Neural cell (in vitro differentiated cells): ENCODE results near the gene FABP1. TPM values are rescaled to one million over a fixed set of nuclear protein-coding genes. Genes with fewer than 3 reads are reported as not detected.

Source experiments
- H2AFZ ChIP-seq: fragments of 200-600, 300-800 bp; sonication (generic), shearing (Covaris generic); 2 replicates; pipeline ENCODE4 v1.6.0; 2014; ENCODE audit warnings: low read depth, mild to moderate bottlenecking, antibody characterized with exemption, low read length, moderate library complexity
- H3F3A ChIP-seq: fragments of 200-600 bp; shearing (Covaris generic); 2 replicates; pipeline ENCODE4 v1.6.1; 2016; ENCODE audit warnings: mild to moderate bottlenecking, moderate library complexity, mixed read lengths, antibody characterized with exemption, low read length; ENCODE audit not compliant: insufficient read depth, poor library complexity, severe bottlenecking
- H3K27ac ChIP-seq: fragments of 200-600, 300-800 bp; sonication (generic), shearing (Covaris generic); 2 replicates; pipeline ENCODE4 v1.5.1; 2014; ENCODE audit warnings: mild to moderate bottlenecking, low read length, moderate library complexity
- H3K27me3 ChIP-seq: fragments of 300-800, 200-600 bp; sonication (generic), shearing (Covaris generic); 2 replicates; pipeline ENCODE4 v1.6.0; 2014; ENCODE audit warnings: mild to moderate bottlenecking, low read depth, low read length, moderate library complexity; ENCODE audit not compliant: insufficient read depth
- H3K36me3 ChIP-seq: fragments of 300-800, 200-600 bp; sonication (generic), shearing (Covaris generic); 2 replicates; pipeline ENCODE4 v1.5.1; 2014; ENCODE audit warnings: mild to moderate bottlenecking, antibody characterized with exemption, low read length, moderate library complexity; ENCODE audit not compliant: insufficient read depth
- H3K4me2 ChIP-seq: fragments of 300-800, 200-600 bp; sonication (generic), shearing (Covaris generic); 2 replicates; pipeline ENCODE4 v1.6.0; 2014; ENCODE audit warnings: mild to moderate bottlenecking, low read length
- H3K4me3 ChIP-seq: fragments of 300-800, 200-600 bp; sonication (generic), shearing (Covaris generic); 2 replicates; pipeline ENCODE4 v1.5.1; 2014; ENCODE audit warnings: mild to moderate bottlenecking, low read length, moderate library complexity
- H3K79me2 ChIP-seq: fragments of 200-600 bp; shearing (Covaris generic); replicated peaks from 2 replicates; pipeline ENCODE4 v1.6.0; 2014; ENCODE audit warnings: mild to moderate bottlenecking, low read length, moderate library complexity; ENCODE audit not compliant: insufficient read depth
- H3K9ac ChIP-seq: fragments of 300-800, 200-600 bp; sonication (generic), shearing (Covaris generic); 2 replicates; pipeline ENCODE4 v1.6.1; 2016; ENCODE audit warnings: mild to moderate bottlenecking, low read length, mixed read lengths
- H3K9me2 ChIP-seq: fragments of 200-600 bp; shearing (Covaris generic); 2 replicates; pipeline ENCODE4 v1.6.1; 2016; ENCODE audit warnings: mild to moderate bottlenecking, low read length, mixed read lengths; ENCODE audit not compliant: insufficient read depth
- H3K9me3 ChIP-seq: fragments of 200-600, 300-800 bp; sonication (generic), shearing (Covaris generic); 2 replicates; pipeline ENCODE4 v1.6.1; 2016; ENCODE audit warnings: mild to moderate bottlenecking, mixed run types, low read length, moderate library complexity, mixed read lengths
- H4K20me1 ChIP-seq: fragments of 200-600 bp; shearing (Covaris generic); 2 replicates; pipeline ENCODE4 v1.6.1; 2016; ENCODE audit warnings: mild to moderate bottlenecking, mixed run types; ENCODE audit not compliant: insufficient read depth
- EP300 ChIP-seq: fragments of 450-650 bp; conservative IDR thresholded peaks from 2 replicates; pipeline ENCODE4 v1.6.1; 2014; ENCODE audit warnings: antibody characterized with exemption, mild to moderate bottlenecking, moderate library complexity; ENCODE audit not compliant: poor library complexity, severe bottlenecking
- EZH2 ChIP-seq: fragments of 200-600, 300-800 bp; shearing (Covaris generic), sonication (generic); IDR thresholded peaks from 2 replicates; pipeline ENCODE4 v1.6.1; 2014; ENCODE audit warnings: antibody characterized with exemption, low read length, borderline replicate concordance, mild to moderate bottlenecking; ENCODE audit not compliant: insufficient read depth, poor library complexity, severe bottlenecking
- MXI1 ChIP-seq: fragments of 450-650 bp; conservative IDR thresholded peaks from 2 replicates; pipeline ENCODE4 v1.6.1; 2014; ENCODE audit warnings: antibody characterized with exemption, mild to moderate bottlenecking; ENCODE audit not compliant: poor library complexity, severe bottlenecking
- POLR2AphosphoS5 ChIP-seq: IDR thresholded peaks from 2 replicates; pipeline ENCODE4 v1.6.1; 2012
- RAD21 ChIP-seq: fragments of 450-650 bp; conservative IDR thresholded peaks from 2 replicates; pipeline ENCODE4 v1.6.1; 2014; ENCODE audit warnings: antibody characterized with exemption, mild to moderate bottlenecking, moderate library complexity
- REST ChIP-seq: IDR thresholded peaks from 2 replicates; pipeline ENCODE4 v1.6.1; 2012; ENCODE audit warnings: borderline replicate concordance
- SMC3 ChIP-seq: fragments of 450-650 bp; conservative IDR thresholded peaks from 2 replicates; pipeline ENCODE4 v1.6.1; 2014; ENCODE audit warnings: antibody characterized with exemption, mild to moderate bottlenecking, moderate library complexity; ENCODE audit not compliant: poor library complexity
- TAF1 ChIP-seq: IDR thresholded peaks from 2 replicates; pipeline ENCODE4 v1.6.1; 2012; ENCODE audit warnings: low read depth
- polyA plus RNA-seq: library from polyadenylated mRNA; depleted of rRNA; stranded (reverse); fragments of >200 nt; gene quantifications from 2 replicates; pipeline ENCODE4 v1.2.3, GENCODE V29; 2014
- TF ChIP-seq, protein P1 (sequence below): fragments of 450-650 bp; IDR thresholded peaks from 2 replicates; pipeline ENCODE4 v1.5.1; 2014; ENCODE audit warnings: antibody characterized with exemption, mild to moderate bottlenecking, moderate library complexity; ENCODE audit not compliant: poor library complexity, severe bottlenecking

FABP1 gene
- polyA plus RNA-seq, 1 donor from 2014 or later = not detected

- no peak overlapping the region for H3K9ac ChIP-seq
- TF ChIP-seq TAF1 = no peak
- TF ChIP-seq REST = no peak
- no peak for TF ChIP-seq POLR2AphosphoS5
- no peak for TF ChIP-seq MXI1
- no peak for TF ChIP-seq SMC3
- no peak for TF ChIP-seq EP300
- TF ChIP-seq EZH2 = no peak
- no peak for TF ChIP-seq RAD21
- no peaks in the 10 kb centered on the region for H3K9me3 ChIP-seq
- H3K27ac ChIP-seq = no peak overlapping the region
- H3K4me2 ChIP-seq = no peak overlapping the region
- no peak overlapping the region for H3K4me3 ChIP-seq
- H3F3A ChIP-seq = no peaks in the 10 kb centered on the region
- H3K79me2 ChIP-seq = no peaks in the 10 kb centered on the region
- H2AFZ ChIP-seq = no peak overlapping the region
- H3K27me3 ChIP-seq = no peaks in the 10 kb centered on the region
- H3K36me3 ChIP-seq = no peaks in the 10 kb centered on the region
- no peaks in the 10 kb centered on the region for H4K20me1 ChIP-seq
- no peaks in the 10 kb centered on the region for H3K9me2 ChIP-seq
These were observed 9.0 kb upstream of the FABP1 start for GRCh38 chr2:88136817-88137216.

DNA sequence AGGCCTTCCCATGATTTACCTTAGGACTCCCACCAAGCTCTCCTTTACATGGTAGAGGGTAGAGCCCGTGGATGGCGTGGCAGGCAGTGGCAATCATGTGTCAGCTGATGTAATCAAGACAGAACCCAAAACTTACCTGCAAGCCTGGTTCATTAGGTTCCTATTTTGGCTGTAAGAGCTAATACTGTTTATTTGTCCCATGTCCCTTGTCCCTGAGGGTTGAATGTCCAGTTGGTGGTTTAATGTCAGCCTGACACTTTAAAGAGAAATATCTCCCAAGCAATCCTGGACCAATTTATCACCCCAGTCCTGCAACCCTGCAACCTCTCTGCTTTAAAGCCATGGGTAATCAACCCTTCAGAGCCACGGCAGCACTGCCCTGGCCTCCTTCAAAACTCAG is 6.0 kb upstream of the FABP1 start:
- Histone ChIP-seq H3K4me3 (no peak overlapping the region), H3K27me3 (no peaks in the 10 kb centered on the region), H3F3A (no peaks in the 10 kb centered on the region), H3K27ac (no peak overlapping the region), H3K4me2 (no peak overlapping the region), H4K20me1 (no peaks in the 10 kb centered on the region), H3K79me2 (no peaks in the 10 kb centered on the region), H3K9me2 (no peaks in the 10 kb centered on the region), H3K36me3 (no peaks in the 10 kb centered on the region), H3K9ac (no peak overlapping the region), H3K9me3 (no peaks in the 10 kb centered on the region), H2AFZ (no peak overlapping the region)
- no peak for TF ChIP-seq MXI1
- TF ChIP-seq, protein P1, sequence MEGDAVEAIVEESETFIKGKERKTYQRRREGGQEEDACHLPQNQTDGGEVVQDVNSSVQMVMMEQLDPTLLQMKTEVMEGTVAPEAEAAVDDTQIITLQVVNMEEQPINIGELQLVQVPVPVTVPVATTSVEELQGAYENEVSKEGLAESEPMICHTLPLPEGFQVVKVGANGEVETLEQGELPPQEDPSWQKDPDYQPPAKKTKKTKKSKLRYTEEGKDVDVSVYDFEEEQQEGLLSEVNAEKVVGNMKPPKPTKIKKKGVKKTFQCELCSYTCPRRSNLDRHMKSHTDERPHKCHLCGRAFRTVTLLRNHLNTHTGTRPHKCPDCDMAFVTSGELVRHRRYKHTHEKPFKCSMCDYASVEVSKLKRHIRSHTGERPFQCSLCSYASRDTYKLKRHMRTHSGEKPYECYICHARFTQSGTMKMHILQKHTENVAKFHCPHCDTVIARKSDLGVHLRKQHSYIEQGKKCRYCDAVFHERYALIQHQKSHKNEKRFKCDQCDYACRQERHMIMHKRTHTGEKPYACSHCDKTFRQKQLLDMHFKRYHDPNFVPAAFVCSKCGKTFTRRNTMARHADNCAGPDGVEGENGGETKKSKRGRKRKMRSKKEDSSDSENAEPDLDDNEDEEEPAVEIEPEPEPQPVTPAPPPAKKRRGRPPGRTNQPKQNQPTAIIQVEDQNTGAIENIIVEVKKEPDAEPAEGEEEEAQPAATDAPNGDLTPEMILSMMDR = no peak

DNA sequence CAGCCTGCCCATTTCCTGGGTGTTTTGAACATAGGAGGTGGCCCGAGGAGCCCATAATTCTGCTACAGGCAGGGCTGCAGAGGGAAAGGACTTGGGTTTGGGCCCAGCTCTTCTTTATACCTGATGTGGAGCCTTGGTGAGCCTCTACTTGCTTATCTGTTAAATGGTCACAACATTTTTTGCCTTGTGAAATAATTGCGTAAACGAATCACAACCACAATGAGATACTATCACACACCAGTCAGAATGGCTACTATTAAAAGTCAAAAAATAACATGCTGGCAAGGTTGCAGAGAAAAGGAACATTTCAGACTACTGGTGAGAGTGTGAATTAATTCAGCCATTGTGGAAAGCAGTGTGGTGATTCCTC is 4.1 kb upstream of the FABP1 start:
- Histone ChIP-seq H3K4me2 (no peak overlapping the region), H3K27ac (no peak overlapping the region), H3K9me3 (no peaks in the 10 kb centered on the region), H3K9ac (no peak overlapping the region), H3K79me2 (no peaks in the 10 kb centered on the region), H2AFZ (no peak overlapping the region), H3K9me2 (no peaks in the 10 kb centered on the region), H3K36me3 (no peaks in the 10 kb centered on the region), H4K20me1 (no peaks in the 10 kb centered on the region), H3K4me3 (no peak overlapping the region), H3F3A (no peaks in the 10 kb centered on the region), H3K27me3 (no peaks in the 10 kb centered on the region)
- no peak for TF ChIP-seq REST
- no peak for TF ChIP-seq POLR2AphosphoS5
- no peak for TF ChIP-seq SMC3
- TF ChIP-seq EZH2 = no peak
- TF ChIP-seq, protein P1 = no peak
